Heart left ventricle (tissue), 13 donors: Measurements from ENCODE around the gene PTPRN2.

Source experiments
- CTCF ChIP-seq, 12 donors: fragments of 200-600 bp; sonication (generic) in 4 of 12; IDR thresholded peaks; one replicate each; pipeline versions ENCODE4 v1.5.0 to v1.8.0; 2018 to 2022; ENCODE audit warnings: antibody characterized with exemption in 12 of 12, mild to moderate bottlenecking in 5 of 12
- POLR2A ChIP-seq, 2 donors: fragments of 450-650 bp; IDR thresholded peaks; one replicate each; pipeline ENCODE4 v1.6.1; 2017; ENCODE audit warnings: antibody characterized with exemption in 2 of 2, mild to moderate bottlenecking in 2 of 2, moderate library complexity in 2 of 2
- donor health status: ischemic (EF 13 %, LVEDD 7.1; RV severe dilation, severe dysfunction).
- donor health status: DM: no; HTN: yes; CAD: no.
- donor health status: DM: no; HTN: no; CAD: no.
- donor health status: ischemic (EF 25% LVEDD 6.9; RV normal size, moderate dysfunction).
- donor health status: ischemic (EF 25% LVEDD 5.7; RV mildly dilated, moderate dysfunction).
- donor health status: ischemic (EF 35%, LVEDD 5.7; RV mildly dilated, moderate dysfunction).
- donor health status: nonischemic (EF 11% LVEDD 7.7; RV severe dilation, severe dysfunction).
- donor health status: DM: yes; HTN: yes; CAD: no.
- donor health status: PGD.
- donor health status: ischemic (EF 29% LVEDD 5.4; RV normal size, mild dysfunction).
- donor health status: nonischemic (EF 23%, LVEDD 6.1; RV moderate dilation, normal function).

- no peak for TF ChIP-seq CTCF (IDR thresholded peaks at IDR 0.05)
- TF ChIP-seq POLR2A (IDR thresholded peaks at IDR 0.05), result no peak
Measured at GRCh38 chr7:158533386-158534133, 54.1 kb downstream of the PTPRN2 start.
